Gastrocnemius medialis (tissue), 4 donors: ENCODE measurements around the gene LBHD2. TPM values are rescaled to one million over a fixed set of nuclear protein-coding genes. Genes with fewer than 3 reads are reported as not detected.

Source experiments
- ATAC-seq, 2 donors: fragments of 150-250 bp; one replicate each; pipeline ENCODE4 v1.9.1; 2016
- DNase-seq, 2 donors: peaks; one replicate each; pipeline ENCODE4 v3.0.0-alpha.2; 2019
- H3K27ac ChIP-seq, 4 donors: fragments of 200-600 bp; sonication (generic); 1 replicate in 1 of 4; 2 replicates in 3 of 4; pipeline ENCODE4 v1.5.1; 2016 to 2018; ENCODE audit warnings: mild to moderate bottlenecking in 2 of 4, moderate library complexity in 1 of 4
- H3K27me3 ChIP-seq, 3 donors: fragments of 200-600 bp; sonication (generic) in 2 of 3; 1 replicate in 1 of 3; 2 replicates in 2 of 3; pipeline versions ENCODE4 v1.5.1 to v1.6.0; 2016 to 2019; ENCODE audit warnings: mild to moderate bottlenecking in 1 of 3, moderate library complexity in 1 of 3
- H3K36me3 ChIP-seq, 2 donors: fragments of 200-600 bp; sonication (generic) in 1 of 2; one replicate each; pipeline ENCODE4 v1.5.1; 2017 to 2018
- H3K4me1 ChIP-seq, 2 donors: fragments of 200-600 bp; sonication (generic) in 1 of 2; one replicate each; pipeline ENCODE4 v1.5.1; 2016 to 2017; ENCODE audit warnings: mild to moderate bottlenecking in 2 of 2
- H3K4me3 ChIP-seq, 4 donors: fragments of 200-600 bp; sonication (generic) in 3 of 4; 1 replicate in 1 of 4; 2 replicates in 3 of 4; pipeline ENCODE4 v1.5.1; 2016 to 2019; ENCODE audit warnings: mild to moderate bottlenecking in 2 of 4
- H3K9me3 ChIP-seq, 3 donors: fragments of 200-600 bp; sonication (generic) in 2 of 3; 1 replicate in 1 of 3; 2 replicates in 2 of 3; pipeline ENCODE4 v1.5.1; 2016 to 2019
- POLR2A ChIP-seq, 2 donors: fragments of 450-650 bp; IDR thresholded peaks; one replicate each; pipeline ENCODE4 v1.6.1; 2017; ENCODE audit warnings: antibody characterized with exemption in 2 of 2, mild to moderate bottlenecking in 2 of 2, moderate library complexity in 2 of 2
- in situ Hi-C, 4 donors: fragments of 200-750 bp; cut with MboI; loops; one replicate each; pipeline versions ENCODE4 v1.15.0 to v1.8.0; 2017; ENCODE audit warnings: low sequenced_read_pairs in 4 of 4
- intact Hi-C: fragments of 100-400 bp; cut with DNase I; formaldehyde crosslinking; loops from one replicate; pipeline ENCODE4 v1.15.1; 2023; ENCODE audit warnings: low total_unique reads
- total RNA-seq, 4 donors: library from RNA; depleted of rRNA; stranded (reverse); fragments of >200 nt; gene quantifications; one replicate each; pipeline versions ENCODE4 v1.1.0 to v1.2.3, GENCODE V29; 2016
- TF ChIP-seq, protein P1 (sequence below), 5 experiments: fragments of 450-650 bp in 3 of 5; fragments of 200-600 bp in 2 of 5; sonication (generic) in 2 of 5; IDR thresholded peaks in 4 of 5; conservative IDR thresholded peaks in 1 of 5; 1 replicate in 4 of 5; 2 replicates in 1 of 5; pipeline ENCODE4 v1.5.1; 2016 to 2019; ENCODE audit warnings: antibody characterized with exemption in 5 of 5, mild to moderate bottlenecking in 3 of 5, moderate library complexity in 3 of 5

LBHD2 gene
- total RNA-seq, 4 donors from 2014 or later, result not detected

DNA sequence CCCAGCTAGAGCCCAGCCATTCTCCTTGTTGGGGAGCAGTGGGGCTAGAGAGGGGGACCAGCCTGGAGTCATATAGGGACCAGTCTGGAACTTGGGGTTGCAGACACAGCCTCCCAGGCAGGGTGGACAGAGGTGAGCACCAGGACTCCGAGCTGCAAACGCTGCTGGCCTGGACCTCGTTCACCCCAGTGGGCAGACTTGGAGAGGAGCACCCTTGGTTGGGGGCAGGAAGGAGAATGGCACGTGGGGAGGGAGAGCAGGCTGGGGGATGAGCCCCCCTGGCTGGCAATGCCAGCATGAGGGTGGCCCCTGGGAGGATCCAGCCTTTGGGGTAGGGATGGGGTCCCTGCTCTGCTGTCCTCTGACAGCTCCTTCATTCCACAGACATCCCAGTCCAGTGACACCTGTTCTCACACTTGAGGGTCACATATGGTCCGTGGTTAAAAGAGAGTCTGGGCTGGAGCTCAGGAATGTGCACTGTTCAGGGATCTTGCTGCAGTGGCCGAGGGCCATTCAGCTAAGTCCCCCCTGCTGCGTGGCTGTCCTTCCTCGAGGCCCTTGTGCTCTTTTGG lies 2.8 kb downstream of the LBHD2 start:
- Histone ChIP-seq H3K27me3 (peaks cover 4 to 22% (median 7%) of the 10 kb centered on the region in 3 donors), H3K4me1 (peaks cover 0 to 8% of the 10 kb centered on the region in 2 donors), H3K36me3 (no peaks in the 10 kb centered on the region), H3K9me3 (no peaks in the 10 kb centered on the region), H3K4me3 (no peak overlapping the region), H3K27ac (no peak overlapping the region)
- in situ Hi-C loops (loop anchor here in 1 of 4 donors (25.0 kb wide), 1 partner anchor 200 kb away; no protein-coding TSS in a partner anchor), intact Hi-C loops (no loop called here)
- DNase-seq (no peak), ATAC-seq (no peak)
- TF ChIP-seq, protein P1, sequence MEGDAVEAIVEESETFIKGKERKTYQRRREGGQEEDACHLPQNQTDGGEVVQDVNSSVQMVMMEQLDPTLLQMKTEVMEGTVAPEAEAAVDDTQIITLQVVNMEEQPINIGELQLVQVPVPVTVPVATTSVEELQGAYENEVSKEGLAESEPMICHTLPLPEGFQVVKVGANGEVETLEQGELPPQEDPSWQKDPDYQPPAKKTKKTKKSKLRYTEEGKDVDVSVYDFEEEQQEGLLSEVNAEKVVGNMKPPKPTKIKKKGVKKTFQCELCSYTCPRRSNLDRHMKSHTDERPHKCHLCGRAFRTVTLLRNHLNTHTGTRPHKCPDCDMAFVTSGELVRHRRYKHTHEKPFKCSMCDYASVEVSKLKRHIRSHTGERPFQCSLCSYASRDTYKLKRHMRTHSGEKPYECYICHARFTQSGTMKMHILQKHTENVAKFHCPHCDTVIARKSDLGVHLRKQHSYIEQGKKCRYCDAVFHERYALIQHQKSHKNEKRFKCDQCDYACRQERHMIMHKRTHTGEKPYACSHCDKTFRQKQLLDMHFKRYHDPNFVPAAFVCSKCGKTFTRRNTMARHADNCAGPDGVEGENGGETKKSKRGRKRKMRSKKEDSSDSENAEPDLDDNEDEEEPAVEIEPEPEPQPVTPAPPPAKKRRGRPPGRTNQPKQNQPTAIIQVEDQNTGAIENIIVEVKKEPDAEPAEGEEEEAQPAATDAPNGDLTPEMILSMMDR (IDR thresholded peaks at IDR 0.05 in 4 of 5, conservative IDR thresholded peaks at IDR 0.05 in 1 of 5), result no peak
- TF ChIP-seq POLR2A (IDR thresholded peaks at IDR 0.05), result no peak

DNA sequence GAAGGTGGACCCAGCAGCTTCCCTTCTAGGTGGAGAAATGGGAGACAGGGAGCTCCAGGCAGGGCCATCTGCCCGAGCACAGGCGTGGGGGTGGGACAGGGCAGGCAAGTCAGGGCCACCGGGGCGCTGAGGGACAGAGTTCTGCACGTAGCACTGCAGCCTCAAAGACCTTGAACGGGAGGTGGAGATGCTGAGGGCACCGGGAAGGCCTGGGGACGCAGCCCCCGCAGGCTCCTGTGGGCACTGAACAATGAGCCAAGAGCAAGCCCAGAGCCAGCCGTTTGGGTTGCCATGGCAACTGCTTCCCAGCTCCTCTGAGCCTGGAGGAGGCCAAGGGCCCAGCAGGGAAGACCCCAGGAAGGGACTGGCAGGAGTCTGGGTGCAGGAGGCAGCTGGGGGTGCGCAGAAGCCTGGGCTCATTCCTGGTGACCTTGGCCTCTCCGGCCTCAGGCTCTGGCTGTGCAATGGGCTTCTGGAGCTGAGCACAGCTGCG lies 3.4 kb downstream of the LBHD2 start:
- H3K4me3 ChIP-seq, result no peak overlapping the region
- DNase-seq (no peak), ATAC-seq (no peak)
- H3K9me3 ChIP-seq, result no peaks in the 10 kb centered on the region
- intact Hi-C loops (no loop called here), in situ Hi-C loops (loop anchor here in 1 of 4 donors (25.0 kb wide), 1 partner anchor 200 kb away; no protein-coding TSS in a partner anchor)
- H3K27ac ChIP-seq, result no peak overlapping the region
- TF ChIP-seq POLR2A (IDR thresholded peaks at IDR 0.05), result no peak
- TF ChIP-seq, protein P1 (IDR thresholded peaks at IDR 0.05 in 4 of 5, conservative IDR thresholded peaks at IDR 0.05 in 1 of 5), result no peak
- H3K27me3 ChIP-seq, result peaks cover 4 to 17% (median 7%) of the 10 kb centered on the region in 3 donors
- H3K36me3 ChIP-seq, result no peaks in the 10 kb centered on the region
- H3K4me1 ChIP-seq, result peaks cover 0 to 8% of the 10 kb centered on the region in 2 donors

DNA sequence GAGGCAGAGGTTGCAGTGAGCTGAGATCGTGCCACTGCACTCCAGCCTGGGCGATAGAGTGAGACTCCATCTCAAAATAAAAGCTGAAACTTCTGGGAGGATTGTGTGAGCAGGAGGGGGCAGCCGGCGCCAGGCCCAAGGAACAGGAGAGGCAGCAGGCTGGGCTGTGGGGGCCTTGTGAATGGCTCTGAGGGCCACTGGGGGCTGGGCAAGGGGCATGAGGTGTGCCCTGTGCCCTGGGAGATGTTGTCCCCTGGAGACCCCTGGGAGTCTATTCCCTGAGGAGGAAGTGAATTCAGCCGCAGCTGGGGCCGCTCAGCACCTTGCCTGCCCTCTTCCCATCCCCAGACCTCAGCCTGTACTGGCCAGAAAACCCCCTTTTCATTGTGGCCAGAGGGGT lies 4.9 kb downstream of the LBHD2 start:
- Histone ChIP-seq H3K27ac (no peak overlapping the region), H3K27me3 (peaks cover 4 to 14% (median 5%) of the 10 kb centered on the region in 3 donors), H3K36me3 (no peaks in the 10 kb centered on the region), H3K9me3 (no peaks in the 10 kb centered on the region), H3K4me1 (peaks cover 0 to 8% of the 10 kb centered on the region in 2 donors), H3K4me3 (no peak overlapping the region)
- no peak for TF ChIP-seq POLR2A (IDR thresholded peaks at IDR 0.05)
- TF ChIP-seq, protein P1 (IDR thresholded peaks at IDR 0.05 in 4 of 5, conservative IDR thresholded peaks at IDR 0.05 in 1 of 5), result no peak
- DNase-seq (no peak), ATAC-seq (no peak)
- intact Hi-C loops (no loop called here), in situ Hi-C loops (loop anchor here in 1 of 4 donors (25.0 kb wide), 1 partner anchor 198 kb away; no protein-coding TSS in a partner anchor)

DNA sequence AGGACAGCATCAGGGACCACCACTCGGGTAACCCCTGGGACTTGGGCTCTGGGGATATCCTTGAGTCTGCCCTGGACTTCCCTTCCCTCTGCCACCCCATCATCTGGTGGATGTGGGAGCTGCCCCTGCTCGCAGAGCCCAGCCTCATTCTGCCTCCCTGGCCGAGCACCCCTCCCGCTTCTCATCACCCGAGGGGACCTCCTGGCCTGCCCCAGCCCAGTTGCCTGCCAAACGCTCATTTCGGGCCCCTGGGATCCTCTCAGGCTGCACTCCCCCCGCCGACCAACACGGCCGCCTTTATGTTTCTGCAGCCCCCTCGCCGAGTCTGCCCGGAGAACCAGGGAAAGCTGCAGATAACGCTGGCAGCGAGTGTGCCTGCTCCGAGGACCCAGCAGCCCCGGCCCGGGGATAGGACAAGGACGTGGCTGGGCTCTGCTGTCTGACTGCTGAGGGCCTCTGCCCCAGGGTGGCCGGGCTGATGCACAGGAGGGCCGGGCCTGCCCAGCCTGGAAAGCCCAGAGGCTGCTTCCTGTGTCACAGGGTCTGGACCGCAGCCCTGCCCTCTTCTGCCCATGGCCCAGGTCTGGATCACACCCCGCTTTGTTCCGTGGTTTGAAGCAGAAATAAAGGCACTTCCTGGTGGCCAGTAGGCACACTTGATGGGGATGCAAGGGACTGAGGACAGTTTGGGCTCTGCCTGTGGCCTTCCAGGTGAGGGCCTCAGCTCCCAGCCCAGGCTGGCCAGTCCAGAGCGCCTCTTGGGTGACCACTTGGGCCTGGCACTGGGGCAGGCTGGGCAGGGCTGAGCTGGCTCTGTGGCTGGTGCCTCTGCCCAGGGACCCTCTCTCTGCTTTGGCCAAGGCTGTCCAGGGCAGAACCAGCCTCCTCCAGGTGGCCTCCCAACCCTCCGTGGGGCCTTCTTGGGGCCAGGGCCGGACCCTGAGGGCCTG lies 5.7 kb downstream of the LBHD2 start:
- TF ChIP-seq, protein P1 (IDR thresholded peaks at IDR 0.05 in 4 of 5, conservative IDR thresholded peaks at IDR 0.05 in 1 of 5), result no peak
- TF ChIP-seq POLR2A (IDR thresholded peaks at IDR 0.05), result no peak
- in situ Hi-C loops, result loop anchor here in 1 of 4 donors (25.0 kb wide), 1 partner anchor 198 kb away; no protein-coding TSS in a partner anchor
- Histone ChIP-seq H3K27me3 (peaks cover 0 to 6% (median 4%) of the 10 kb centered on the region in 3 donors), H3K4me3 (no peak overlapping the region), H3K9me3 (no peaks in the 10 kb centered on the region), H3K4me1 (peaks cover 0 to 8% of the 10 kb centered on the region in 2 donors), H3K27ac (no peak overlapping the region), H3K36me3 (no peaks in the 10 kb centered on the region)
- DNase-seq (no peak), ATAC-seq (no peak)
- intact Hi-C loops, result no loop called here
